ENCODE measurements around the gene ACOT9.

GRCh38 chrX:23773601-23774175 lies 30.6 kb upstream of the ACOT9 start:
- TF ChIP-seq CTCF (conservative IDR thresholded peaks at IDR 0.05; ENCODE audit: low read depth, low read length) (no peak), EZH2 (IDR thresholded peaks at IDR 0.05; ENCODE audit: borderline replicate concordance, low read depth, low read length, poor library complexity, severe bottlenecking) (no peak)
